Suprapubic skin (tissue), 4 donors: Measurements from ENCODE around the gene STAG3.

Source experiments
- CTCF ChIP-seq, 2 donors: fragments of 200-600 bp in 1 of 2; fragments of 450-650 bp in 1 of 2; sonication (generic) in 1 of 2; IDR thresholded peaks; one replicate each; pipeline ENCODE4 v1.5.1; 2016 to 2019; ENCODE audit warnings: antibody characterized with exemption in 2 of 2, mild to moderate bottlenecking in 1 of 2, moderate library complexity in 1 of 2
- POLR2A ChIP-seq, 2 donors: fragments of 450-650 bp; IDR thresholded peaks; one replicate each; pipeline ENCODE4 v1.6.1; 2017; ENCODE audit warnings: antibody characterized with exemption in 2 of 2, mild to moderate bottlenecking in 2 of 2, moderate library complexity in 2 of 2
- POLR2AphosphoS5 ChIP-seq, 3 donors: sonication (generic); formaldehyde crosslinking; IDR thresholded peaks; one replicate each; pipeline ENCODE4 v1.6.1; 2017; ENCODE audit warnings: antibody characterized with exemption in 3 of 3

- TF ChIP-seq CTCF (IDR thresholded peaks at IDR 0.05) (no peak), POLR2AphosphoS5 (IDR thresholded peaks at IDR 0.05) (no peak), POLR2A (IDR thresholded peaks at IDR 0.05) (no peak)
Observed at GRCh38 chr7:100160067-100160466, 17.7 kb upstream of the STAG3 start.
